ENCODE results near the gene PTPN6. TPM values are rescaled to one million over a fixed set of nuclear protein-coding genes. Genes with fewer than 3 reads are reported as not detected.
A peak's percentile ranks its signal among the peaks of the same experiment; 100 is the strongest.

PTPN6 gene
- total RNA-seq, 1 experiment from 2014 or later = 19.8 TPM

DNA sequence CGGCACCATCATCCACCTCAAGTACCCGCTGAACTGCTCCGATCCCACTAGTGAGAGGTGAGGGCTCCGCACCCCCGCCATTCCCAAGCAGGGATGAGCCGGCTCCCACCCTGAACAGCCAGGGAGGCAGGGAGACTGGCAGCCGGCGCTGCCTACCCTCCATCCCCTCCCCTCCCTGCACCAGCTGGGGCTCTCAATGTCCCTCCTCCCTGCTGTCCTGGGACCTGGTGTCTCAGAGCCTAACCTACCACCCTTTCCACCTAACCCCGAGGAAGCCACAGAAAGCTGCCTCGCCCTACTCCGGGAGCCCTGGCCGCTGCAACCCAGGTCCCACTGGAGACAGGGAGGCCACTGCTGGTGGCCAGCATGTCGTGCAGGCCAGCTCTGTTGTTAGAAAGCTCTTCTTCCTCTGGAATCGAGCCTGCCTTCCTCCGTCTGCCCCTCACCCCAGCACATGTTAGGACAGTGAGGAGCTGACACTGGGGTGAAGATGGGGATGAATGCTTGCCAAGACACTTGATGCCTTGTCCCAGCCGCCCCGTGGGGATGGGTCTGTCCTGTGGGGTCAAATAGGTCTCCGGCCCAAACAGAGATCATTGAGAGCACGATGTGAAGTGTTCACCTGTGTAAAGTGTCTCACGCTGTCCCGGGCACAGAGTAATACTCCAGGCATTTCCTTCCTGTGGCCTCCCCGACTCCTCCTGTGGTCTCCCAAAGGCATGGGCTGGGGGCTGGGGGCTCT, 1.1 kb downstream of the PTPN6 start:
- peaks cover 0 to 9% (median 3%) of the 10 kb centered on the region in 3 experiments; a peak in 4 of 7 replicates for H3K36me3 Mint-ChIP-seq (ENCODE audit: insufficient read depth in 1 of 3, low read depth in 3 of 3)
- H3K4me1 Mint-ChIP-seq = peaks cover 16 to 26% of the 10 kb centered on the region in 2 experiments
- DNase-seq = no peak
- H3K56ac ChIP-seq (ENCODE audit: insufficient read length, low read depth, low read length) = no peak overlapping the region
- no peak overlapping the region for H3K27ac ChIP-seq (ENCODE audit: insufficient read length, low read depth, low read length)
- peaks cover 2% of the 10 kb centered on the region; the same call in 1 of the 2 replicates for H3K4me1 ChIP-seq (ENCODE audit: insufficient read depth, low read length)
- no peak overlapping the region for H4K8ac ChIP-seq (replicated peaks; ENCODE audit: insufficient read length, low read depth, low read length)
- H2BK120ac ChIP-seq (ENCODE audit: low read depth, low read length, poor library complexity, severe bottlenecking) = no peak overlapping the region
- no peak overlapping the region; the same call in 1 of the 2 replicates for H3K14ac ChIP-seq (ENCODE audit: insufficient read depth, low read length)
- H2BK12ac ChIP-seq (ENCODE audit: insufficient read length, low read depth, low read length) = no peak overlapping the region
- H2AFZ ChIP-seq (ENCODE audit: low read length) = no peak overlapping the region
- peak overlapping the region in 2 of 3 experiments; percentile 39 to 55; a peak in 1 of 7 replicates for H3K27ac Mint-ChIP-seq
- no peak overlapping the region for H3K4me2 ChIP-seq (ENCODE audit: insufficient read depth, insufficient read length, low read length)
- no peak overlapping the region for H2BK20ac ChIP-seq (ENCODE audit: low read depth, low read length, poor library complexity, severe bottlenecking)
- WGBS (ENCODE audit: extremely low coverage, insufficient read length, low lambda C conversion rate) = no CpG with 5 or more reads among the region's 22 CpGs
- H2BK5ac ChIP-seq (ENCODE audit: insufficient read length, low read length) = no peak overlapping the region
- H3K9me3 ChIP-seq (ENCODE audit: control insufficient read depth, low read depth, low read length) = no peaks in the 10 kb centered on the region
- H2AK5ac ChIP-seq (ENCODE audit: insufficient read length, low read length) = no peak overlapping the region
- no peak overlapping the region; a peak in 1 of 5 replicates for H3K4me3 Mint-ChIP-seq
- no peak overlapping the region for H3K18ac ChIP-seq (ENCODE audit: insufficient read length, low read depth, low read length)
- no peak overlapping the region for H3K23ac ChIP-seq (ENCODE audit: insufficient read length, low read depth, low read length)
- no peaks in the 10 kb centered on the region for H3K79me2 ChIP-seq (ENCODE audit: insufficient read depth, low read length)
- no peak overlapping the region for H2BK15ac ChIP-seq (ENCODE audit: low read depth, low read length)
- no peak overlapping the region for H4K91ac ChIP-seq (ENCODE audit: insufficient read length, low read depth, low read length)
- no peaks in the 10 kb centered on the region for H3K9me3 Mint-ChIP-seq
- H4K5ac ChIP-seq (ENCODE audit: insufficient read length, low read depth, low read length) = no peak overlapping the region
- TF ChIP-seq, protein P1, sequence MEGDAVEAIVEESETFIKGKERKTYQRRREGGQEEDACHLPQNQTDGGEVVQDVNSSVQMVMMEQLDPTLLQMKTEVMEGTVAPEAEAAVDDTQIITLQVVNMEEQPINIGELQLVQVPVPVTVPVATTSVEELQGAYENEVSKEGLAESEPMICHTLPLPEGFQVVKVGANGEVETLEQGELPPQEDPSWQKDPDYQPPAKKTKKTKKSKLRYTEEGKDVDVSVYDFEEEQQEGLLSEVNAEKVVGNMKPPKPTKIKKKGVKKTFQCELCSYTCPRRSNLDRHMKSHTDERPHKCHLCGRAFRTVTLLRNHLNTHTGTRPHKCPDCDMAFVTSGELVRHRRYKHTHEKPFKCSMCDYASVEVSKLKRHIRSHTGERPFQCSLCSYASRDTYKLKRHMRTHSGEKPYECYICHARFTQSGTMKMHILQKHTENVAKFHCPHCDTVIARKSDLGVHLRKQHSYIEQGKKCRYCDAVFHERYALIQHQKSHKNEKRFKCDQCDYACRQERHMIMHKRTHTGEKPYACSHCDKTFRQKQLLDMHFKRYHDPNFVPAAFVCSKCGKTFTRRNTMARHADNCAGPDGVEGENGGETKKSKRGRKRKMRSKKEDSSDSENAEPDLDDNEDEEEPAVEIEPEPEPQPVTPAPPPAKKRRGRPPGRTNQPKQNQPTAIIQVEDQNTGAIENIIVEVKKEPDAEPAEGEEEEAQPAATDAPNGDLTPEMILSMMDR (conservative IDR thresholded peaks at IDR 0.05) = no peak
- H3K27me3 Mint-ChIP-seq (ENCODE audit: low read depth) = no peaks in the 10 kb centered on the region; the same call in 1 of the 2 replicates
- no peaks in the 10 kb centered on the region for H3K23me2 ChIP-seq (ENCODE audit: insufficient read length, low read depth, low read length, poor library complexity, severe bottlenecking)
- no peak overlapping the region for H3T11ph ChIP-seq (ENCODE audit: low read length)
- H3K27me3 ChIP-seq (ENCODE audit: insufficient read depth, low read length) = no peaks in the 10 kb centered on the region
- H3K4ac ChIP-seq (ENCODE audit: low read depth, low read length) = no peak overlapping the region
- no peak overlapping the region for H3K9ac ChIP-seq (ENCODE audit: extremely low read depth, insufficient read length, low read length)
- peaks cover 2% of the 10 kb centered on the region for H4K20me1 ChIP-seq (ENCODE audit: control insufficient read depth, insufficient read depth, insufficient read length)
- no peaks in the 10 kb centered on the region for H3K79me1 ChIP-seq (ENCODE audit: insufficient read depth, low read depth, low read length, poor library complexity, severe bottlenecking)

Measured in H9 (cell line).